Neural crest cell (in vitro differentiated cells): ENCODE results near the gene MOB3C. TPM values are rescaled to one million over a fixed set of nuclear protein-coding genes. Genes with fewer than 3 reads are reported as not detected.

Source experiments
- DNase-seq: peaks from one replicate; pipeline ENCODE4 v3.0.0; 2021; ENCODE audit warnings: low read depth, mixed read lengths, low spot score
- H3K27ac Mint-ChIP-seq: one replicate; pipeline ENCODE4 v1.8.0; 2021; ENCODE audit warnings: mild to moderate bottlenecking, mixed read lengths; ENCODE audit not compliant: unreplicated experiment
- H3K27me3 Mint-ChIP-seq: 2 replicates; pipeline ENCODE4 v1.8.0; 2021; ENCODE audit warnings: low read depth, mild to moderate bottlenecking, mixed read lengths
- H3K36me3 Mint-ChIP-seq: 2 replicates; pipeline ENCODE4 v1.8.0; 2021; ENCODE audit warnings: low read depth, mild to moderate bottlenecking, mixed read lengths
- H3K4me1 Mint-ChIP-seq: 2 replicates; pipeline ENCODE4 v1.8.0; 2021; ENCODE audit warnings: mixed read lengths
- H3K4me3 Mint-ChIP-seq: one replicate; pipeline ENCODE4 v1.8.0; 2021; ENCODE audit warnings: mild to moderate bottlenecking, mixed read lengths
- H3K9me3 Mint-ChIP-seq: 2 replicates; pipeline ENCODE4 v1.8.0; 2021; ENCODE audit warnings: mixed read lengths
- CTCF ChIP-seq: fragments of 200-600 bp; sonication (generic); conservative IDR thresholded peaks from 2 replicates; pipeline ENCODE4 v1.5.0; 2021; ENCODE audit warnings: antibody characterized with exemption, mild to moderate bottlenecking
- total RNA-seq: library from RNA; stranded (reverse); gene quantifications from 2 replicates; pipeline ENCODE4 v1.2.1, GENCODE V29; 2021

Gene MOB3C
- total RNA-seq, 1 donor from 2014 or later, result 4.1 TPM

- Mint-ChIP-seq H3K27ac (no peak overlapping the region), H3K36me3 (no peaks in the 10 kb centered on the region), H3K4me1 (peaks cover 31% of the 10 kb centered on the region), H3K4me3 (no peak overlapping the region), H3K9me3 (no peaks in the 10 kb centered on the region), H3K27me3 (peaks cover 4% of the 10 kb centered on the region)
- no peak for TF ChIP-seq CTCF
- DNase-seq, result no peak
These were observed 3.1 kb upstream of the MOB3C start for GRCh38 chr1:46619656-46620258.

GRCh38 chr1:46618754-46619415 lies 2.3 kb upstream of the MOB3C start:
- TF ChIP-seq CTCF, result no peak
- H3K9me3 Mint-ChIP-seq, result no peaks in the 10 kb centered on the region
- peaks cover 4% of the 10 kb centered on the region for H3K27me3 Mint-ChIP-seq
- peak overlapping the region; percentile 91 for H3K4me3 Mint-ChIP-seq
- H3K27ac Mint-ChIP-seq, result no peak overlapping the region
- H3K4me1 Mint-ChIP-seq, result peaks cover 28% of the 10 kb centered on the region
- no peaks in the 10 kb centered on the region for H3K36me3 Mint-ChIP-seq
- DNase-seq, result no peak

- Mint-ChIP-seq H3K4me1 (peaks cover 29% of the 10 kb centered on the region), H3K9me3 (no peaks in the 10 kb centered on the region), H3K4me3 (peak overlapping the region; percentile 91), H3K36me3 (no peaks in the 10 kb centered on the region), H3K27ac (no peak overlapping the region), H3K27me3 (peaks cover 4% of the 10 kb centered on the region)
- no peak for TF ChIP-seq CTCF
- DNase-seq, result no peak
These were observed 1.2 kb upstream of the MOB3C start for GRCh38 chr1:46617833-46618232.

- DNase-seq, result no peak
- Mint-ChIP-seq H3K27ac (peak overlapping the region; percentile 78), H3K36me3 (no peaks in the 10 kb centered on the region), H3K4me1 (peaks cover 29% of the 10 kb centered on the region), H3K27me3 (peaks cover 4% of the 10 kb centered on the region), H3K9me3 (no peaks in the 10 kb centered on the region), H3K4me3 (peak overlapping the region; percentile 91)
- no peak for TF ChIP-seq CTCF
These were observed 643 bp upstream of the MOB3C start for GRCh38 chr1:46617108-46617800.

GRCh38 chr1:46615735-46616134 lies 876 bp downstream of the MOB3C start:
- no peak for DNase-seq
- Mint-ChIP-seq H3K36me3 (no peaks in the 10 kb centered on the region), H3K27me3 (peaks cover 4% of the 10 kb centered on the region), H3K4me3 (peak overlapping the region; percentile 91), H3K27ac (no peak overlapping the region), H3K4me1 (peaks cover 29% of the 10 kb centered on the region), H3K9me3 (no peaks in the 10 kb centered on the region)
- no peak for TF ChIP-seq CTCF
